Measurements from ENCODE around the gene MTG1.
A peak's percentile ranks its signal among the peaks of the same experiment; 100 is the strongest.
"Not testable (repeated sequence)": the region's sequence is repeated elsewhere in the genome, so short reads cannot be mapped to it uniquely, and the experiment has no call there.

MTG1 gene

GRCh38 chr10:133376183-133376582 lies 17.8 kb upstream of the MTG1 start:
- H3K4me3 ChIP-seq, H3K27ac ChIP-seq: not testable (repeated sequence)

GRCh38 chr10:133377025-133377817 lies 16.7 kb upstream of the MTG1 start:
- peak overlapping the region in 2 of 7 experiments; percentile 73 to 96 for H3K4me3 ChIP-seq
- H3K27ac ChIP-seq: peak overlapping the region in 3 of 21 experiments; percentile 76 to 83 (median 81)

GRCh38 chr10:133377818-133378250 lies 16.1 kb upstream of the MTG1 start:
- Histone ChIP-seq H3K27ac (peak overlapping the region in 20 of 21 experiments; percentile 37 to 95 (median 79)), H3K4me3 (peak overlapping the region; percentile 73 to 96 (median 81))

- peak overlapping the region; percentile 73 to 96 (median 81) for H3K4me3 ChIP-seq
- peak overlapping the region in 20 of 21 experiments; percentile 37 to 95 (median 79) for H3K27ac ChIP-seq
Observed at GRCh38 chr10:133378251-133379096, 15.5 kb upstream of the MTG1 start.

GRCh38 chr10:133379152-133379800 lies 14.7 kb upstream of the MTG1 start, which contains the start of gene PAOX:
PAOX (plus strand) TSS chr10:133379262; CDS start chr10:133379317, 55 bp downstream.
- H3K27ac ChIP-seq: peak within 1 kb of the TSS; percentile 51 to 95 (median 83)
- H3K4me3 ChIP-seq: peak within 1 kb of the TSS; percentile 73 to 96 (median 81)

GRCh38 chr10:133379801-133380666 lies 13.9 kb upstream of the MTG1 start:
- Histone ChIP-seq H3K27ac (peak overlapping the region in 19 of 21 experiments; percentile 49 to 87 (median 79)), H3K4me3 (peak overlapping the region; percentile 73 to 96 (median 81))

GRCh38 chr10:133381036-133381435 lies 12.9 kb upstream of the MTG1 start:
- Histone ChIP-seq H3K27ac (no peak overlapping the region), H3K4me3 (no peak overlapping the region)

- no peak overlapping the region for H3K4me3 ChIP-seq
- H3K27ac ChIP-seq: no peak overlapping the region
Observed at GRCh38 chr10:133383551-133383950, 10.4 kb upstream of the MTG1 start.

GRCh38 chr10:133384071-133384470 lies 9.9 kb upstream of the MTG1 start:
- no peak overlapping the region for H3K4me3 ChIP-seq
- H3K27ac ChIP-seq: no peak overlapping the region

- H3K4me3 ChIP-seq: no peak overlapping the region
- no peak overlapping the region for H3K27ac ChIP-seq
Observed at GRCh38 chr10:133385214-133385613, 8.7 kb upstream of the MTG1 start.

- not testable (repeated sequence) for H3K27ac ChIP-seq, H3K4me3 ChIP-seq
Observed at GRCh38 chr10:133386951-133387350, 7.0 kb upstream of the MTG1 start.

- Histone ChIP-seq H3K27ac (peak overlapping the region in 11 of 21 experiments; percentile 2 to 97 (median 80)), H3K4me3 (peak overlapping the region in 1 of 7 experiments; percentile 11)
Observed at GRCh38 chr10:133388236-133388972, 5.6 kb upstream of the MTG1 start.

GRCh38 chr10:133388973-133389818 lies 4.8 kb upstream of the MTG1 start:
- Histone ChIP-seq H3K4me3 (peak overlapping the region in 5 of 7 experiments; percentile 1 to 27 (median 8)), H3K27ac (peak overlapping the region in 16 of 21 experiments; percentile 7 to 97 (median 74))

GRCh38 chr10:133390597-133391248 lies 3.2 kb upstream of the MTG1 start:
- H3K27ac ChIP-seq: peak overlapping the region in 11 of 21 experiments; percentile 14 to 97 (median 71)

GRCh38 chr10:133391249-133391635 lies 2.7 kb upstream of the MTG1 start:
- Histone ChIP-seq H3K4me3 (no peak overlapping the region), H3K27ac (peak overlapping the region in 8 of 21 experiments; percentile 4 to 97 (median 46))

More at GRCh38 chr10:133390597-133391248, 3.2 kb upstream of the MTG1 start:
- H3K4me3 ChIP-seq: no peak overlapping the region

- no peak overlapping the region for H3K4me3 ChIP-seq
- peak overlapping the region in 6 of 21 experiments; percentile 5 to 97 (median 34) for H3K27ac ChIP-seq
Observed at GRCh38 chr10:133391761-133392518, 2.0 kb upstream of the MTG1 start.

Data from skin epidermis (tissue), 12 donors.